Suppressor macrophage treated with lipopolysaccharide for 1 hour (primary cell): ENCODE data around the gene SP110.
"Not testable (repeated sequence)": the region's sequence is repeated elsewhere in the genome, so short reads cannot be mapped to it uniquely, and the experiment has no call there.

Experiments used
- DNase-seq, 3 donors: peaks; one replicate each; pipeline ENCODE4 v3.0.0-alpha.2; 2020 to 2022

Gene SP110

DNA sequence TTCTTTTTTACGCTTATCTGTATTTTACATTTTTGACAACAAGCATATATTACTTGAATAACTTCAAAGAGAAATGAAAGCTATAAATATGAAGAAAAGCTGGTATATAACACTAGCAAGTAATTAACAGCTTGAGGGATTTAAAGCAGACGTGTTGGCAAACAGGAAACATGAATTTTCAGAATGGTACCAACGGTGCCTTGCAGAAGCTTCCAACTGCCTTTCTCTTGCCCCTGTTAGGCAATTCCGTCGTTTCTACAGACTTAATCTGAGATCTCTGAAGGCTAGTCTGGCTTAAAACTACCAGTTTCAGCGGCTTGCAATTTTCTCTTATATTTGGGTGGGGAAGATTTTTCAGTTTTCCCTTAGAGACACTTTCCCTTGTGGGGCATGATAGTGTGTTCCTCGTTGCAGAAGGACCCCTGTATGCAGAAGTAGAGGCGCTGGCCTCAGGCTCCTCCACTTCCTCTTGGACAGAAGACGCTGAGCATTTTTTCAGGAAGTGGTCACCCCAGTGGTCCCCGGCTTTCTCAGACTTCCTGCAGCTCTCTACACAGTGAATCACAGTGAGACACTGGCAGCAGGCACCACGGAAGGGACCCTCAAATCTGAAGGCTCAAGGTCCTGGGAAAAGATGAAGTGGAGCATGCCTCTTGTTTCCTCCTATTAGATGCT is 94.9 kb downstream of the SP110 start:
- DNase-seq: peak; percentile 84 to 89 (median 88)

DNA sequence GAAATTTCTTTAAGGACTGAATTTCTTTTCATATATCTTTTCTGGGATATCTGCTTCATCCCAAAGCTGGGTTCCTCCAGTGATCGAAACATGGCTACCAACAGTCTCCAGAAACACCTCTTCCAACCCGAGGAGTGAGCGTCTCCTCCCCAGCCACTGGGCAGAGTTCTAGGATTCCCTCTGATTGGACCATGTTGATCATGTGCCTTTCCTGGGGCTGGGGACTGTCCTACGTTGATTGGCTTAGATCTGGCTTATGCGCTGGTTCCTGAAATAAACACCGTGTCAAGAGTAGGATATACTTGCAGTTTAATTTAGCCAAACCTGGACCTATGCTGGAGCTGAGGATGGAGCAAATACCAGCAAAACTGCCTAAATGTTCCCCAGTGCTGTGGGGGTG is 95.5 kb downstream of the SP110 start:
- DNase-seq: no peak

DNA sequence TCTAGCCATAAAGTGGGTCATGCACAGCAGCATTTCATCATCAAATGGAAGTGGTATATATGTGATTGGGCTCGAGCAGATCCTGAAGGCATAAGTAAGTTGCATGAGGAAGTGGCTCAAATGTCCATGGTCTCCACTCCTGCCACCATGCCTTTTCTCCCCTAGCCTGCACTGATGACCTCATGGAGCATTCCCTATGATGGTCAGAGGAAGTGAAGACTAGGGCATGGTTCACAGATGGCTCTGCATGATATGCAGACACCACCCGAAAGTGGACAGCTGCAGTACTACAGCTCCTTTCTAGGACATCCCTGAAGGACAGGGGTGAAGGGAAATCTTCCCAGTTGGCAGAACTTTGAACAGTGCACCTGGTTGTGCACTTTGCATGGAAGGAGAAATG is 99.4 kb downstream of the SP110 start:
- peak; percentile 57 to 68 (median 60) for DNase-seq

DNA sequence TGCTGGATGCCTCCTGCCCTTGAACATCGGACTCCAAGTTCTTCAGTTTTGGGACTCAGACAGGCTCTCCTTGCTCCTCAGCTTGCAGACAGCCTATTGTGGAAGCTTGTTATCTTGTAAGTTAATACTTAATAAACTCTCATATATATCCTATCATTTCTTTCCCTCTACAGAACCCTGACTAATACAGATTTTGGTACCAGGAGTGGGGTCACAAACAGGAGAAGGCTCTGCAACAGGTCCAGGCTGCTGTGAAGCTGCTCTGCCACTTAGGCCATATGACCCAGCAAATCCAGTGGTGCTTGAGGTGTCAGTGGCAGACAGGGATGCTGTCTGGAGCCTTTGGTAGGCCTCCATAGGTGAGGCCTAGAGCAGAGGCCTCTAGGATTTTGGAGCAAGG is 100.0 kb downstream of the SP110 start:
- DNase-seq: not testable (repeated sequence)
